ENCODE data around the gene GNPAT. TPM values are rescaled to one million over a fixed set of nuclear protein-coding genes. Genes with fewer than 3 reads are reported as not detected.

The GNPAT gene
- total and polyA plus RNA-seq, 2 experiments from 2014 or later: 37.6 to 47.2 TPM

DNA sequence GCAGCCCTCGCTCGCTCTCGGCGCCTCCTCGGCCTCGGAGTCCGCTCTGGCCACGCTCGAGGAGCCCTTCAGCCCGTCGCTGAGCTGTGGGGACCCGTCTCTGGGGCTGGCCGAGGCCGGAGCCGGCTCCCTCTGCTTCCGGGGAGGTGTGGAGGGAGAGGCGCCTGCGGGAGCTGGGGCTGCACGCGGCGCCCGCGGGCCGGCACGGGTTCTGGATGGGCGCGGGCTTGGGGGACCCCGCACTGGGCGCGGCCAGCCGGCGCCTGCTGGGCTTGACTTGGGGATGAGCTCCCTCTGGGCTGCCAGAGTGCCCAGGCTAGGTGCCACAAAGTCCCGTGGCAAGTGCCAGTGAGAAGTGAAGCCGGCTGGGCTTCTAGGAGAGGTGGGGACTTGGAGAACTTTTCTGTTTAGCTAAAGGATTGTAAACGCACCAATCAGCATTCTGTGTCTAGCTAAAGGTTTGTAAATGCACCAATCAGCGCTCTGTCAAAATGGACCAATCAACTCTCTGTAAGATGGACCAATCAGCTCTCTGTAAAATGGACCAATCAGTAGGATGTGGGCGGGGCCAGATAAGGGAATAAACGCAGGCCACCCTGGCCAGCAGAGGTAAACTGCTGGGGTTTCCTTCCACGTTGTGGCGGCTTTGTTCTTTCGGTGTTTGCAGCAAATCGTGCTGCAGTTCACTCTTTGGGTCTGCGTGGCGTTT, 76.4 kb downstream of the GNPAT start:
- WGBS, 2 experiments (ENCODE audit: low coverage in 1 of 2, low lambda C conversion rate in 2 of 2, missing lambda C conversion rate in 2 of 2): 93% methylated on average over 28 to 44 of the region's 44 CpGs
- in situ Hi-C loops (cut with MboI): no loop called here

DNA sequence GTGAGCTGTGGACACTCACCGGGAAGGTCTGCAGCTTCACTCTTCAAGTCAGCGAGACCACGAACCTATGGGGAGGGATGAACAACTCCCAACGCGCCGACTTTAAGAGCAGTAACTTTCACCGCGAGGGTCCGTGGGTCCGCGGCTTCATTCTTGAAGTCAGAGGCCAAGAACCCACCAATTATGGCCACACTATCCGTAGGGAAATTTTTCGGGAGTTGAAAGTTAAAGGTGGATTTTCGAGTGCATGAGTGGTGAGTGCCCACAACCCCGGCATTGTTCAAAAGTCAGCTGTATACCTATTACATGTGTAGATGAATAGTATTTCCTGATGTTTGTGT, 77.0 kb downstream of the GNPAT start:
- Histone ChIP-seq H3K79me2 (ENCODE audit: insufficient read depth) (no peaks in the 10 kb centered on the region), H3K4me1 (ENCODE audit: insufficient read depth) (no peaks in the 10 kb centered on the region), H3K36me3 (ENCODE audit: low read depth) (no peaks in the 10 kb centered on the region), H3K9me2 (ENCODE audit: insufficient read depth) (no peaks in the 10 kb centered on the region), H4K20me1 (ENCODE audit: insufficient read depth) (no peaks in the 10 kb centered on the region), H3K4me2 (ENCODE audit: unreplicated experiment) (no peak overlapping the region), H3K27ac (no peak overlapping the region), H3K27me3 (replicated peaks; ENCODE audit: insufficient read depth) (no peaks in the 10 kb centered on the region), H2AFZ (no peak overlapping the region), H3K4me3 (no peak overlapping the region), H3K9me3 (ENCODE audit: low read depth) (no peaks in the 10 kb centered on the region), H3K9ac (no peak overlapping the region), H3F3A (ENCODE audit: insufficient read depth) (no peaks in the 10 kb centered on the region)
- DNase-seq: no peak
- TF ChIP-seq EZH2phosphoT487 (IDR thresholded peaks at IDR 0.05; ENCODE audit: insufficient read depth, low read depth): no peak
- TF ChIP-seq EZH2 (IDR thresholded peaks at IDR 0.05; ENCODE audit: insufficient read depth, poor library complexity, severe bottlenecking): no peak
- 89 to 92% methylated on average over 15 of the region's 15 CpGs for WGBS, 2 experiments (ENCODE audit: low coverage in 1 of 2, low lambda C conversion rate in 2 of 2, missing lambda C conversion rate in 2 of 2)
- in situ Hi-C loops (cut with MboI): no loop called here

More for the DNA sequence above, 76.4 kb downstream of the GNPAT start:
- H2AFZ ChIP-seq: no peak overlapping the region
- no peaks in the 10 kb centered on the region for H3K79me2 ChIP-seq (ENCODE audit: insufficient read depth)
- H3F3A ChIP-seq (ENCODE audit: insufficient read depth): no peaks in the 10 kb centered on the region
- no peaks in the 10 kb centered on the region for H4K20me1 ChIP-seq (ENCODE audit: insufficient read depth)
- no peak overlapping the region for H3K4me3 ChIP-seq
- no peak overlapping the region for H3K9ac ChIP-seq
- H3K27ac ChIP-seq: no peak overlapping the region
- DNase-seq: no peak
- H3K4me2 ChIP-seq (ENCODE audit: unreplicated experiment): no peak overlapping the region
- H3K4me1 ChIP-seq (ENCODE audit: insufficient read depth): no peaks in the 10 kb centered on the region
- no peaks in the 10 kb centered on the region for H3K9me2 ChIP-seq (ENCODE audit: insufficient read depth)
- TF ChIP-seq EZH2 (IDR thresholded peaks at IDR 0.05; ENCODE audit: insufficient read depth, poor library complexity, severe bottlenecking) (no peak), EZH2phosphoT487 (IDR thresholded peaks at IDR 0.05; ENCODE audit: insufficient read depth, low read depth) (no peak)
- H3K27me3 ChIP-seq (replicated peaks; ENCODE audit: insufficient read depth): no peaks in the 10 kb centered on the region
- no peaks in the 10 kb centered on the region for H3K36me3 ChIP-seq (ENCODE audit: low read depth)
- H3K9me3 ChIP-seq (ENCODE audit: low read depth): no peaks in the 10 kb centered on the region

DNA sequence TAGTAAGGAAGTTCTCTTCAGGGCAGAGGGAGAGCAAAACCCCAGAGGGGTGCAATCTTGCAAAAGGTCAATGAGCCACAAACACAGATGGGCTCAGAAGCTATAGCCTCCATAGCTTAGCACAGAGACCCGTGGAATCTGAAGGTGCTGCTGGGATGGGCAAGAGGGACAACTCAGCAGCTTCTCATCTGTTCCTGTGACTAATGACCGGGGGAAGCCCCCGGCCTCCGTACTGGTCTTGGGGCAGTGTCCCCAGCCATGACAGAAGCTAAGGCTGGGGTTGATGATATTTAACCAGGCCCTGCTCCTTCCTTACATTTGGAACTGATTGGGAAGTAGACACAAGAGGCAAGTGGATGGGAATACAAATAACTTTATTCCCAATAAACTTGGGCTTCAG, 77.6 kb downstream of the GNPAT start:
- Histone ChIP-seq H3K9ac (no peak overlapping the region), H3K27ac (no peak overlapping the region), H3K79me2 (ENCODE audit: insufficient read depth) (no peaks in the 10 kb centered on the region), H3K27me3 (replicated peaks; ENCODE audit: insufficient read depth) (no peaks in the 10 kb centered on the region), H4K20me1 (ENCODE audit: insufficient read depth) (no peaks in the 10 kb centered on the region), H3K4me2 (ENCODE audit: unreplicated experiment) (no peak overlapping the region), H2AFZ (no peak overlapping the region), H3K9me3 (ENCODE audit: low read depth) (no peaks in the 10 kb centered on the region), H3F3A (ENCODE audit: insufficient read depth) (no peaks in the 10 kb centered on the region), H3K4me1 (ENCODE audit: insufficient read depth) (no peaks in the 10 kb centered on the region), H3K36me3 (ENCODE audit: low read depth) (no peaks in the 10 kb centered on the region), H3K9me2 (ENCODE audit: insufficient read depth) (no peaks in the 10 kb centered on the region), H3K4me3 (no peak overlapping the region)
- WGBS, 2 experiments (ENCODE audit: low coverage in 1 of 2, low lambda C conversion rate in 2 of 2, missing lambda C conversion rate in 2 of 2): 82 to 95% methylated on average over 4 of the region's 4 CpGs
- TF ChIP-seq EZH2phosphoT487 (IDR thresholded peaks at IDR 0.05; ENCODE audit: insufficient read depth, low read depth) (no peak), EZH2 (IDR thresholded peaks at IDR 0.05; ENCODE audit: insufficient read depth, poor library complexity, severe bottlenecking) (no peak)
- in situ Hi-C loops (cut with MboI): no loop called here
- no peak for DNase-seq

DNA sequence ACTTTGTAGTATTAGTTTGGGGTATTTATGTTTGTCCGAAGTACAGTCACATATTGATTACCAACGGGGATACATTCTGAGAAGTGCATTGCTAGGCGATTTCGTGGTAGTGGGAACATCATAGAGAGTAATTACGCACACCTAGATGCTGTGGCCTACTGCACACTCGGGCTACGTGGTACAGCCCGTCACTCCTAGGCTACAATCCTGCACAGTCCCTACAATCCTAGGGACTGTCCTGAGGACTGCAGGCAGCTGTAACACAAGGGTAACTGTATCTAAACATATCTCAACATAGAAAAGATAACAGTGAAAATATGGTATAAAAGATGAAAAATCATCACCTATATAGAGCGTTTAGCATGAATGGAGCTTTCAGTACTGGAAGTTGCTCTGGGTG, 78.1 kb downstream of the GNPAT start:
- Histone ChIP-seq H3K9ac (no peak overlapping the region), H3K27me3 (replicated peaks; ENCODE audit: insufficient read depth) (no peaks in the 10 kb centered on the region), H3K4me2 (ENCODE audit: unreplicated experiment) (no peak overlapping the region), H4K20me1 (ENCODE audit: insufficient read depth) (no peaks in the 10 kb centered on the region), H3K36me3 (ENCODE audit: low read depth) (no peaks in the 10 kb centered on the region), H3K4me1 (ENCODE audit: insufficient read depth) (no peaks in the 10 kb centered on the region; the same call in 1 of the 2 replicates), H3K9me3 (ENCODE audit: low read depth) (no peaks in the 10 kb centered on the region), H2AFZ (no peak overlapping the region), H3F3A (ENCODE audit: insufficient read depth) (no peaks in the 10 kb centered on the region), H3K9me2 (ENCODE audit: insufficient read depth) (no peaks in the 10 kb centered on the region), H3K27ac (no peak overlapping the region), H3K79me2 (ENCODE audit: insufficient read depth) (no peaks in the 10 kb centered on the region), H3K4me3 (no peak overlapping the region)
- in situ Hi-C loops (cut with MboI): no loop called here
- 76% methylated on average over 9 of the region's 9 CpGs for WGBS, 2 experiments (ENCODE audit: low coverage in 1 of 2, low lambda C conversion rate in 2 of 2, missing lambda C conversion rate in 2 of 2)
- no peak for TF ChIP-seq EZH2phosphoT487 (IDR thresholded peaks at IDR 0.05; ENCODE audit: insufficient read depth, low read depth)
- no peak for TF ChIP-seq EZH2 (IDR thresholded peaks at IDR 0.05; ENCODE audit: insufficient read depth, poor library complexity, severe bottlenecking)
- DNase-seq: no peak
